Mucosa of stomach (tissue), 1 donor: ENCODE data around the gene FGB.

Experiments
- H3K27me3 ChIP-seq: one replicate; pipeline ENCODE4 v1.7.0; 2013; ENCODE audit warnings: mild to moderate bottlenecking, low read length; ENCODE audit not compliant: control insufficient read depth, insufficient read depth
- H3K36me3 ChIP-seq: one replicate; pipeline ENCODE4 v1.7.0; 2013; ENCODE audit warnings: low read length; ENCODE audit not compliant: control insufficient read depth, insufficient read depth
- H3K4me1 ChIP-seq: one replicate; pipeline ENCODE4 v1.7.0; 2013; ENCODE audit warnings: mild to moderate bottlenecking, low read length; ENCODE audit not compliant: control insufficient read depth, insufficient read depth
- H3K4me3 ChIP-seq: one replicate; pipeline ENCODE4 v1.7.0; 2013; ENCODE audit warnings: low read length
- H3K9ac ChIP-seq: one replicate; pipeline ENCODE4 v1.7.0; 2013; ENCODE audit warnings: mild to moderate bottlenecking, low read length, moderate library complexity
- H3K9me3 ChIP-seq: one replicate; pipeline ENCODE4 v1.7.0; 2013; ENCODE audit warnings: mild to moderate bottlenecking, low read length, moderate library complexity; ENCODE audit not compliant: control insufficient read depth
- donor health status: Pancreatic carcinoma.

Gene FGB

GRCh38 chr4:154617820-154618317, 55.1 kb downstream of the FGB start:
- H3K4me3 ChIP-seq, result no peak overlapping the region

GRCh38 chr4:154618708-154619315, 56.0 kb downstream of the FGB start:
- no peak overlapping the region for H3K9ac ChIP-seq
- H3K4me1 ChIP-seq, result no peaks in the 10 kb centered on the region
- no peaks in the 10 kb centered on the region for H3K36me3 ChIP-seq
- no peaks in the 10 kb centered on the region for H3K27me3 ChIP-seq
- H3K4me3 ChIP-seq, result no peak overlapping the region
- no peaks in the 10 kb centered on the region for H3K9me3 ChIP-seq

More at GRCh38 chr4:154617820-154618317, 55.1 kb downstream of the FGB start:
- Histone ChIP-seq H3K4me1 (no peaks in the 10 kb centered on the region), H3K9ac (no peak overlapping the region), H3K27me3 (no peaks in the 10 kb centered on the region), H3K36me3 (no peaks in the 10 kb centered on the region), H3K9me3 (no peaks in the 10 kb centered on the region)

GRCh38 chr4:154620111-154620510, 57.3 kb downstream of the FGB start:
- H3K9ac ChIP-seq, result no peak overlapping the region
- H3K36me3 ChIP-seq, result no peaks in the 10 kb centered on the region
- no peaks in the 10 kb centered on the region for H3K9me3 ChIP-seq
- no peaks in the 10 kb centered on the region for H3K4me1 ChIP-seq
- no peaks in the 10 kb centered on the region for H3K27me3 ChIP-seq
- no peak overlapping the region for H3K4me3 ChIP-seq
